CD4-positive, alpha-beta memory T cell (primary cell): ENCODE data around the gene SHCBP1L. TPM values are rescaled to one million over a fixed set of nuclear protein-coding genes. Genes with fewer than 3 reads are reported as not detected.
A peak's percentile ranks its signal among the peaks of the same experiment; 100 is the strongest.

ENCODE experiments used
- CTCF ChIA-PET: fragments of 350-600 bp; sonication (Branson Sonifier 250); formaldehyde crosslinking; loops from one replicate; lab custom pipeline; 2021; ENCODE audit warnings: inconsistent platforms; ENCODE audit not compliant: partially characterized antibody; lab: Charles Lee
- POLR2A ChIA-PET: fragments of 350-600 bp; sonication (Branson Sonifier 250); formaldehyde crosslinking; loops from one replicate; lab custom pipeline; 2021; ENCODE audit not compliant: partially characterized antibody; lab: Charles Lee
- DNase-seq, 5 donors: peaks; one replicate each; pipeline versions ENCODE4 v3.0.0 to v3.0.0-alpha.2; 2020 to 2022; ENCODE audit warnings: mixed read lengths in 1 of 5
- H3K27ac ChIP-seq: one replicate; pipeline ENCODE4 v1.7.0; 2013; ENCODE audit warnings: low read depth, low read length
- H3K27me3 ChIP-seq: 2 replicates; pipeline ENCODE4 v1.7.0; 2013; ENCODE audit warnings: mild to moderate bottlenecking, low read length, moderate library complexity; ENCODE audit not compliant: insufficient read depth
- H3K36me3 ChIP-seq: 2 replicates; pipeline ENCODE4 v1.7.0; 2013; ENCODE audit warnings: mild to moderate bottlenecking, low read length, moderate library complexity; ENCODE audit not compliant: insufficient read depth
- H3K4me1 ChIP-seq: 2 replicates; pipeline ENCODE4 v1.7.0; 2013; ENCODE audit warnings: mild to moderate bottlenecking, low read length, moderate library complexity; ENCODE audit not compliant: insufficient read depth
- H3K4me3 ChIP-seq, 2 donors: one replicate each; pipeline ENCODE4 v1.7.0; 2013; ENCODE audit warnings: low read length in 2 of 2, mild to moderate bottlenecking in 1 of 2
- H3K9me3 ChIP-seq, 2 donors: one replicate each; pipeline ENCODE4 v1.7.0; 2013; ENCODE audit warnings: low read length in 2 of 2, control low read depth in 1 of 2; ENCODE audit not compliant: control insufficient read depth in 1 of 2
- H3K27ac Mint-ChIP-seq, 7 donors: one replicate each; pipeline ENCODE4 v1.8.0; 2020 to 2021; ENCODE audit warnings: mixed read lengths in 7 of 7, mild to moderate bottlenecking in 6 of 7, inconsistent platforms in 3 of 7, moderate library complexity in 3 of 7
- H3K27me3 Mint-ChIP-seq, 2 donors: one replicate each; pipeline ENCODE4 v1.8.0; 2020 to 2021; ENCODE audit warnings: mixed read lengths in 2 of 2
- H3K36me3 Mint-ChIP-seq, 2 donors: one replicate each; pipeline ENCODE4 v1.8.0; 2020 to 2021; ENCODE audit warnings: mixed read lengths in 2 of 2, inconsistent platforms in 1 of 2, mild to moderate bottlenecking in 1 of 2
- H3K4me1 Mint-ChIP-seq, 4 donors: one replicate each; pipeline ENCODE4 v1.8.0; 2020 to 2021; ENCODE audit warnings: mixed read lengths in 4 of 4, mild to moderate bottlenecking in 1 of 4
- H3K4me3 Mint-ChIP-seq, 8 donors: one replicate each; pipeline ENCODE4 v1.8.0; 2020 to 2021; ENCODE audit warnings: mixed read lengths in 8 of 8, mild to moderate bottlenecking in 7 of 8, moderate library complexity in 6 of 8, inconsistent platforms in 3 of 8
- H3K9me3 Mint-ChIP-seq, 8 donors: one replicate each; pipeline ENCODE4 v1.8.0; 2020 to 2021; ENCODE audit warnings: mixed read lengths in 8 of 8, mild to moderate bottlenecking in 5 of 8, inconsistent platforms in 3 of 8, moderate library complexity in 1 of 8
- intact Hi-C: fragments of 100-400 bp; cut with micrococcal nuclease; formaldehyde crosslinking; loops from one replicate; pipeline ENCODE4 v1.15.1; 2023
- polyA plus RNA-seq, 2 donors: library from polyadenylated mRNA; unstranded; fragments of 300-500 nt; fragmentation: Illumina TruSeq; gene quantifications; one replicate each; pipeline ENCODE4 v1.2.3, GENCODE V29; 2021
- total RNA-seq, 2 experiments: library from RNA; stranded (reverse); gene quantifications; one replicate each; pipeline ENCODE4 v1.2.3, GENCODE V29; 2021

The SHCBP1L gene
- total and polyA plus RNA-seq, 4 experiments from 2014 or later, result not detected

GRCh38 chr1:182890927-182891610 is 61.9 kb downstream of the SHCBP1L start:
- H3K4me1 ChIP-seq, result peaks cover 9% of the 10 kb centered on the region
- H3K27me3 ChIP-seq, result no peaks in the 10 kb centered on the region
- CTCF ChIA-PET, result no interaction called here
- peaks cover 0 to 12% (median 4%) of the 10 kb centered on the region in 8 donors for H3K9me3 Mint-ChIP-seq
- H3K4me3 ChIP-seq, result no peak overlapping the region
- intact Hi-C loops, result loop anchor here (10.0 kb wide), 1 partner anchor 46 kb away; no protein-coding TSS in a partner anchor
- peaks cover 13% of the 10 kb centered on the region for H3K36me3 ChIP-seq
- H3K4me1 Mint-ChIP-seq, result peaks cover 13 to 22% (median 19%) of the 10 kb centered on the region in 4 donors
- H3K9me3 ChIP-seq, result no peaks in the 10 kb centered on the region
- no peak overlapping the region for H3K4me3 Mint-ChIP-seq
- DNase-seq, result no peak
- H3K36me3 Mint-ChIP-seq, result peaks cover 34 to 43% of the 10 kb centered on the region in 2 donors
- POLR2A ChIA-PET, result no interaction called here
- H3K27ac Mint-ChIP-seq, result peak overlapping the region in 2 of 7 donors; percentile 2 to 60
- no peak overlapping the region for H3K27ac ChIP-seq
- peaks cover 0 to 4% of the 10 kb centered on the region in 2 donors for H3K27me3 Mint-ChIP-seq

DNA sequence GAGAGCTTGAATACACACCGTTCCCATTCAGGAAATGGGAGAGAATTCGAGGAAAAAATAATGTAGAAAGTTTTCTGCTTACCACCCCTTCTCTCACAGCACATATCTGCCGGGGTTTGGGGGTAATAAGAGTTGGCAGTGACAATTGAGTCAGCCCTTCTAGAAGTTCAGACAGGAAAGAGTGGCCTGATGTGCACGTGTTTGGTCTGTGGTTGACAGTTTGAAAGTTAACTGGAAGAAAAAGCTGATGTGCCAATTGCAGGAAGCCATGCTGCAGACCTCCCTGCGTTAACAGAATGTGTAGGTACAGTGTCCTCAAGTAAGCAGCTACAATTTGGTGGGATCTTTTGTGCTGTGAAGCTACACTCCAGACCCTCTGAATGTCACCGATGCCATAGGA is 63.0 kb downstream of the SHCBP1L start:
- peak overlapping the region in 4 of 7 donors; percentile 38 to 63 (median 56) for H3K27ac Mint-ChIP-seq
- peaks cover 0 to 12% (median 3%) of the 10 kb centered on the region in 8 donors for H3K9me3 Mint-ChIP-seq
- Histone ChIP-seq H3K27ac (no peak overlapping the region), H3K9me3 (no peaks in the 10 kb centered on the region), H3K27me3 (no peaks in the 10 kb centered on the region), H3K4me1 (peaks cover 9% of the 10 kb centered on the region), H3K36me3 (peaks cover 21% of the 10 kb centered on the region), H3K4me3 (no peak overlapping the region)
- H3K4me3 Mint-ChIP-seq, result no peak overlapping the region
- POLR2A ChIA-PET, result interaction anchor here (0.6 to 1.3 kb wide), 2 partner anchors 10 to 300 kb away, joined by 3 read pairs; partner anchors contain the start of gene RNASEL
- peak in 3 of 5 donors; percentile 2 to 14 (median 13) for DNase-seq
- peaks cover 45 to 54% of the 10 kb centered on the region in 2 donors for H3K36me3 Mint-ChIP-seq
- CTCF ChIA-PET, result no interaction called here
- H3K4me1 Mint-ChIP-seq, result peaks cover 15 to 22% (median 19%) of the 10 kb centered on the region in 4 donors
- intact Hi-C loops, result loop anchor here (10.0 kb wide), 1 partner anchor 45 kb away; no protein-coding TSS in a partner anchor
- H3K27me3 Mint-ChIP-seq, result peaks cover 0 to 4% of the 10 kb centered on the region in 2 donors

GRCh38 chr1:182888736-182889531 is 64.0 kb downstream of the SHCBP1L start:
- DNase-seq, result no peak
- H3K9me3 ChIP-seq, result no peaks in the 10 kb centered on the region
- peaks cover 9% of the 10 kb centered on the region for H3K4me1 ChIP-seq
- Mint-ChIP-seq H3K9me3 (peaks cover 0 to 12% (median 3%) of the 10 kb centered on the region in 8 donors), H3K4me1 (peaks cover 17 to 22% (median 19%) of the 10 kb centered on the region in 4 donors), H3K4me3 (no peak overlapping the region), H3K27ac (peak overlapping the region; percentile 1 to 65 (median 19)), H3K36me3 (peaks cover 53 to 62% of the 10 kb centered on the region in 2 donors), H3K27me3 (no peaks in the 10 kb centered on the region)
- no peak overlapping the region for H3K27ac ChIP-seq
- H3K4me3 ChIP-seq, result no peak overlapping the region
- H3K27me3 ChIP-seq, result no peaks in the 10 kb centered on the region
- ChIA-PET CTCF (no interaction called here), POLR2A (interaction anchor here (0.7 to 1.3 kb wide), 2 partner anchors 49 to 299 kb away, joined by 3 to 4 read pairs; partner anchors contain the start of gene RNASEL)
- peaks cover 28% of the 10 kb centered on the region for H3K36me3 ChIP-seq
- intact Hi-C loops, result no loop called here

DNA sequence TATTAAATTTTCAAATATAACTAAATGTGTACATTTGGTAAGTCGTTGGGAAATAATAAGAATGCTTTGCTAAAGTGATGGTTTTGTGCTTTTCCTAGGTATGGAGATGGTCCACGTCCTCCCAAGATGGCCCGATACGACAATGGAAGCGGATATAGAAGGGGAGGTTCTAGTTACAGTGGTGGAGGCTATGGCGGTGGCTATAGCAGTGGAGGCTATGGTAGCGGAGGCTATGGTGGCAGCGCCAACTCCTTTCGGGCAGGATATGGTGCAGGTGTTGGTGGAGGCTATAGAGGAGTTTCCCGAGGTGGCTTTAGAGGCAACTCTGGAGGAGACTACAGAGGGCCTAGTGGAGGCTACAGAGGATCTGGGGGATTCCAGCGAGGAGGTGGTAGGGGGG is 66.0 kb downstream of the SHCBP1L start:
- Mint-ChIP-seq H3K4me3 (no peak overlapping the region), H3K9me3 (peaks cover 0 to 8% (median 0%) of the 10 kb centered on the region in 8 donors), H3K27ac (peak overlapping the region in 2 of 7 donors; percentile 40 to 41), H3K4me1 (peaks cover 17 to 22% (median 21%) of the 10 kb centered on the region in 4 donors), H3K36me3 (peaks cover 63 to 80% of the 10 kb centered on the region in 2 donors), H3K27me3 (no peaks in the 10 kb centered on the region)
- Histone ChIP-seq H3K27me3 (no peaks in the 10 kb centered on the region), H3K9me3 (no peaks in the 10 kb centered on the region), H3K36me3 (peaks cover 43% of the 10 kb centered on the region), H3K4me3 (no peak overlapping the region), H3K4me1 (peaks cover 9% of the 10 kb centered on the region), H3K27ac (no peak overlapping the region)
- intact Hi-C loops, result no loop called here
- POLR2A ChIA-PET, result no interaction called here
- CTCF ChIA-PET, result no interaction called here
- DNase-seq, result no peak

- no peak overlapping the region for H3K27ac ChIP-seq
- DNase-seq, result no peak
- peak overlapping the region in 3 of 7 donors; percentile 29 to 44 (median 41) for H3K27ac Mint-ChIP-seq
- peaks cover 56% of the 10 kb centered on the region for H3K36me3 ChIP-seq
- H3K27me3 Mint-ChIP-seq, result no peaks in the 10 kb centered on the region
- intact Hi-C loops, result no loop called here
- no peak overlapping the region for H3K4me3 ChIP-seq
- H3K36me3 Mint-ChIP-seq, result peaks cover 71 to 89% of the 10 kb centered on the region in 2 donors
- H3K9me3 Mint-ChIP-seq, result peaks cover 0 to 5% (median 0%) of the 10 kb centered on the region in 8 donors
- POLR2A ChIA-PET, result no interaction called here
- no peak overlapping the region for H3K4me3 Mint-ChIP-seq
- H3K4me1 ChIP-seq, result peaks cover 9% of the 10 kb centered on the region
- peaks cover 17 to 22% (median 21%) of the 10 kb centered on the region in 4 donors for H3K4me1 Mint-ChIP-seq
- CTCF ChIA-PET, result no interaction called here
- H3K27me3 ChIP-seq, result no peaks in the 10 kb centered on the region
- H3K9me3 ChIP-seq, result no peaks in the 10 kb centered on the region
Measured at GRCh38 chr1:182885591-182885990, 67.4 kb downstream of the SHCBP1L start.

- Mint-ChIP-seq H3K9me3 (peaks cover 0 to 2% (median 0%) of the 10 kb centered on the region in 8 donors), H3K27me3 (no peaks in the 10 kb centered on the region), H3K4me3 (no peak overlapping the region), H3K36me3 (peaks cover 77 to 92% of the 10 kb centered on the region in 2 donors), H3K27ac (no peak overlapping the region), H3K4me1 (peaks cover 14 to 18% (median 17%) of the 10 kb centered on the region in 4 donors)
- Histone ChIP-seq H3K27ac (no peak overlapping the region), H3K27me3 (no peaks in the 10 kb centered on the region), H3K4me3 (no peak overlapping the region), H3K9me3 (no peaks in the 10 kb centered on the region), H3K36me3 (peaks cover 64% of the 10 kb centered on the region), H3K4me1 (peaks cover 3% of the 10 kb centered on the region)
- DNase-seq, result no peak
- ChIA-PET CTCF (no interaction called here), POLR2A (interaction anchor here (0.7 kb wide), 1 partner anchor 316 kb away, joined by 4 read pairs; no protein-coding TSS in a partner anchor)
- intact Hi-C loops, result no loop called here
Measured at GRCh38 chr1:182884872-182885271, 68.1 kb downstream of the SHCBP1L start.
